ENCODE data around the gene ATN1. TPM values are rescaled to one million over a fixed set of nuclear protein-coding genes. Genes with fewer than 3 reads are reported as not detected.

ATN1 gene
- polyA plus RNA-seq, 3 donors: 38.1 to 127 (median 119) TPM

GRCh38 chr12:6980075-6980474 is 52.3 kb downstream of the ATN1 start:
- WGBS, 3 donors: 95 to 99% (median 97%) methylated on average over 4 of the region's 4 CpGs
- no peak overlapping the region for H3K27ac ChIP-seq (ENCODE audit: low read depth, low read length)

GRCh38 chr12:6980740-6981139 is 53.0 kb downstream of the ATN1 start:
- H3K27ac ChIP-seq (ENCODE audit: low read depth, low read length): no peak overlapping the region

DNA sequence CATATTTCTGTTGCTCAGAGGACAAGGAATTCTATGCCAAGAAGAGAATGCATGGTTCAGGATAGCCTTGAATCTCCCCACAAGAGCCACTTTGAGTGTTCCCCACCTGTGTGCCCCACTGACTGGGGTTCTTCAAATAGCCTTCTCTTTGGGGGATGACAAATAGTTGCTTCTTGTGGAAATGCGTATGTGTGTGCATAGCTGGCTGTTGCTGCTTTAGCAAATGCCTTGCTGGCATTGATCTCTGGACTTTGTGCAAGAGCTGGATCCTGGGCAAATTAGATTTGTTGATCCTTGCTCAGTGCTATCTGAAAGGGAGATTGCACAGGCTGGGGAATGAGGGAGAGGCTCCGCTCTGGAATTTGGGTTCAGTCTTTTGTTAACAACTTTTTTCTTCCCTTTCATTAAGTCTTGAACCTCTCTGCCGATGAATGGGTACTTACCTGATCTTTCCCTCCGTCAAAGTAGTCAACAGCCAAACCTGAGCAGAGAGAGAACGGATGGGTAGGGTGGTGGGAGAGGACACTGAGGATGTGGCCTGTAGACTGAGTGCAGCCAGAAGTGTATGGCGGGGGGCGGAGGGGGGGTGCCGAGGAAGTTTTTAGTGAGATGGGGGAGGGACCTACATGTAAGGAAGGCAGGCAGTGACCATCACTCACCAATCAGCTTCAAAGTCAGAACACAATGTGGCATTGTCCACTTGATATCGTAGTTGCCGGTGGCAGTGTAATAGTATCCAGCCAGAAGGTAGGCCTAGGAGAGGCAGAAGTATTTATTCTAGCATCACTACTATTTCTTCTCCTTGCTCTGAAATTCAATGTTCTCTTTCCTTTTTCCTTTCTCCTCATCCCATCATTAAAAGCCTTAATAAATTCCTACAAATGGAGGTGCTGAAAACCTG is 53.6 kb downstream of the ATN1 start:
- no peak overlapping the region for H3K27ac ChIP-seq (ENCODE audit: low read depth, low read length)
- 69 to 94% (median 91%) methylated on average over 10 of the region's 10 CpGs for WGBS, 3 donors

GRCh38 chr12:6982532-6982931 is 54.8 kb downstream of the ATN1 start:
- 86 to 91% (median 91%) methylated on average over 7 of the region's 7 CpGs for WGBS, 3 donors
- no peak overlapping the region for H3K27ac ChIP-seq (ENCODE audit: low read depth, low read length)

- WGBS, 3 donors: 40 to 94% (median 92%) methylated on average over 11 of the region's 11 CpGs
Measured at GRCh38 chr12:6987956-6988553, 60.3 kb downstream of the ATN1 start.

More at GRCh38 chr12:6987956-6988553, 60.3 kb downstream of the ATN1 start:
- no peak overlapping the region for H3K27ac ChIP-seq (ENCODE audit: low read depth, low read length)

Other genes starting within 250 kb of the ATN1 start
- 10 to 100 TPM; 25.2 to 35.8 (median 25.7) TPM for gene ZNF384, start 238.6 kb upstream of the ATN1 start, polyA plus RNA-seq
- under 1 TPM in 2 of 3 donors, not detected in 1; 0.09 to 0.49 TPM for gene PIANP, start 227.1 kb upstream of the ATN1 start, polyA plus RNA-seq
- 10 to 100 TPM; 33.5 to 71.9 (median 66.1) TPM for gene COPS7A, start 203.9 kb upstream of the ATN1 start, polyA plus RNA-seq
- 100 to 1,000 TPM in 2 of 3 donors, 10 to 100 TPM in 1; 78.2 to 196 (median 188) TPM for gene MLF2, start 174.8 kb upstream of the ATN1 start, polyA plus RNA-seq
- 100 to 1,000 TPM in 2 of 3 donors, 10 to 100 TPM in 1; 71.7 to 632 (median 263) TPM for gene PTMS, start 161.6 kb upstream of the ATN1 start, polyA plus RNA-seq
- gene LAG3, start 155.4 kb upstream of the ATN1 start, polyA plus RNA-seq: 1 to 10 TPM in 2 of 3 donors, under 1 TPM in 1; 0.08 to 3.0 (median 1.0) TPM
- 10 to 100 TPM in 1 of 3 donors, 1 to 10 TPM in 2; 3.7 to 11.2 (median 7.6) TPM for gene CD4, start 138.4 kb upstream of the ATN1 start, polyA plus RNA-seq
- gene GPR162, start 106.1 kb upstream of the ATN1 start, polyA plus RNA-seq: 1 to 10 TPM; 2.0 to 5.1 (median 5.1) TPM
- 1 to 10 TPM; 5.4 to 9.0 (median 7.4) TPM for gene P3H3, start 99.6 kb upstream of the ATN1 start, polyA plus RNA-seq
- gene GNB3, start 87.0 kb upstream of the ATN1 start, polyA plus RNA-seq: 1 to 10 TPM in 1 of 3 donors, under 1 TPM in 2; 0.86 to 1.7 (median 0.89) TPM
- gene CDCA3, start 76.7 kb upstream of the ATN1 start, polyA plus RNA-seq: 1 to 10 TPM in 1 of 3 donors, under 1 TPM in 2; 0.52 to 1.1 (median 0.64) TPM
- gene USP5, start 75.8 kb upstream of the ATN1 start, polyA plus RNA-seq: 10 to 100 TPM; 14.7 to 32.5 (median 28.5) TPM
- 100 to 1,000 TPM; 244 to 500 (median 371) TPM for gene TPI1, start 60.4 kb upstream of the ATN1 start, polyA plus RNA-seq
- 1 to 10 TPM; 5.4 to 6.2 (median 5.6) TPM for gene SPSB2, start 54.7 kb upstream of the ATN1 start, polyA plus RNA-seq
- gene LRRC23, start 23.1 kb upstream of the ATN1 start, polyA plus RNA-seq: 10 to 100 TPM in 1 of 3 donors, 1 to 10 TPM in 2; 3.0 to 11.7 (median 4.8) TPM
- gene ENO2, start 13.4 kb upstream of the ATN1 start, polyA plus RNA-seq: 10 to 100 TPM in 1 of 3 donors, 1 to 10 TPM in 2; 2.6 to 11.9 (median 4.1) TPM
- gene RNU7-1, start 15.9 kb downstream of the ATN1 start, polyA plus RNA-seq: not detected
- 100 to 1,000 TPM; 326 to 584 (median 368) TPM for gene C12orf57, start 16.1 kb downstream of the ATN1 start, polyA plus RNA-seq
- gene PTPN6, start 23.4 kb downstream of the ATN1 start, polyA plus RNA-seq: 10 to 100 TPM; 18.8 to 44.0 (median 24.2) TPM
- 100 to 1,000 TPM; 147 to 221 (median 166) TPM for gene PHB2, start 42.7 kb downstream of the ATN1 start, polyA plus RNA-seq
- 10 to 100 TPM; 11.2 to 26.6 (median 22.9) TPM for gene EMG1, start 43.0 kb downstream of the ATN1 start, polyA plus RNA-seq
- gene LPCAT3, start 90.5 kb downstream of the ATN1 start, polyA plus RNA-seq: 10 to 100 TPM; 27.1 to 77.9 (median 43.0) TPM
- gene C1S, start 132.8 kb downstream of the ATN1 start, polyA plus RNA-seq: 100 to 1,000 TPM in 2 of 3 donors, 10 to 100 TPM in 1; 64.1 to 490 (median 315) TPM
- gene C1R, start 164.5 kb downstream of the ATN1 start, polyA plus RNA-seq: 100 to 1,000 TPM in 2 of 3 donors, 10 to 100 TPM in 1; 86.3 to 575 (median 386) TPM
- gene C1RL, start 181.3 kb downstream of the ATN1 start, polyA plus RNA-seq: 10 to 100 TPM; 40.8 to 48.5 (median 42.0) TPM
- 1 to 10 TPM; 1.9 to 5.0 (median 2.5) TPM for gene RBP5, start 200.9 kb downstream of the ATN1 start, polyA plus RNA-seq
- 10 to 100 TPM; 27.6 to 73.6 (median 68.0) TPM for gene CLSTN3, start 202.4 kb downstream of the ATN1 start, polyA plus RNA-seq